ENCODE results near the gene SYTL1.
A peak's percentile ranks its signal among the peaks of the same experiment; 100 is the strongest.

The SYTL1 gene

GRCh38 chr1:27392096-27392777, 50.4 kb downstream of the SYTL1 start, which contains the start of gene GPR3:
Gene GPR3 (plus strand): TSS chr1:27392622. CDS start chr1:27393799, 1,177 bp downstream.
- DNase-seq = peak; percentile 90

DNA sequence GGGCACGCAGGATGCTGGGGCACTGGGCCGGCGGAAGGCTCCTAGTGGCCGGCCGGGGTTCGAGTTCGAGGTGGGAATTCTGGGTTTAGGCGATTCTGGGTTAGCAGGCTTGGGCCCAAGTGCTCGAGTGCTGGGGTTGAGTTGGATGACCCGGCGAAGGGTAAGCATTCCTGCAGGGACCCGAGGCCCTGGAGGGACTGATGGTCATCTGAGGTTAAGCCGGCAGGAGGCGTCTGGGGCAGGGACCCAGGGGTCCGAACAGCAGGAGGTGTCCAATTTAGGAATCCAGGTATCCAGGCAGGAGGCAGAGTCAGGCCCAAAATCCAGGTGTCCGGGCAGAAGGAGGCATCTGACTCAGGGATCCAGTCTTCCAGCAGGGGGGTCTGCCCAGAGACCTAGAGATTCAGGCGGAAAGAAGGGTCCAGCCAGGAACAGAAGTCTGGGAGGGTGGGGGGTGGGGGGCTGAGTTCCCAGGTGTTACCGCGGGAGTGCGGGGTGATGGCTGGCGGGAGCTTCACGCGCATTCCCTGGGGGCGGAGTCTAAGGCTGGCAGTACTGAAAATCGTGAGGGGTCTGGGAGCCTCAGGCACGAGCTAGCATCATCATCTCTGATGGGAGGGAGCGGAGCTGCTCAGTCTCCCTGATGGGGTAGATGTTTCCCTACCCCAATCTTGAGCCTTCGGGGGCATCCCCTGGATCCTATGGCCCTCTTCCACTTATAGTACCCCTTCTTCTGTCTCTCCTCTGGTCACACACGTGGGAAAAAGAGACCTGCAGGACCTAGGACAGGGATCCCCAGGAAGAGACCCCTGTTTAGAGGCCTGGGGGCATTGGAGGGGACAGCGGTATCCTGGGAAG, 51.2 kb downstream of the SYTL1 start:
- no peak for DNase-seq

DNA sequence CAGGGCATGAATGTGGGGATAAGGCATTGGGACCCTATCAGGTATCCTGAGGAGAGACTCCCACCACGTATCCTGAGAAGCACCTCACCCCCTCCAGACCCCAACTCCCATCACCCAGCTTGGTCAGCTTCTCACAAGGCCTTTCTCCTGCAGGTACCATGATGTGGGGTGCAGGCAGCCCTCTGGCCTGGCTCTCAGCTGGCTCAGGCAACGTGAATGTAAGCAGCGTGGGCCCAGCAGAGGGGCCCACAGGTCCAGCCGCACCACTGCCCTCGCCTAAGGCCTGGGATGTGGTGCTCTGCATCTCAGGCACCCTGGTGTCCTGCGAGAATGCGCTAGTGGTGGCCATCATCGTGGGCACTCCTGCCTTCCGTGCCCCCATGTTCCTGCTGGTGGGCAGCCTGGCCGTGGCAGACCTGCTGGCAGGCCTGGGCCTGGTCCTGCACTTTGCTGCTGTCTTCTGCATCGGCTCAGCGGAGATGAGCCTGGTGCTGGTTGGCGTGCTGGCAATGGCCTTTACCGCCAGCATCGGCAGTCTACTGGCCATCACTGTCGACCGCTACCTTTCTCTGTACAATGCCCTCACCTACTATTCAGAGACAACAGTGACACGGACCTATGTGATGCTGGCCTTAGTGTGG, 51.9 kb downstream of the SYTL1 start:
- DNase-seq = no peak

DNA sequence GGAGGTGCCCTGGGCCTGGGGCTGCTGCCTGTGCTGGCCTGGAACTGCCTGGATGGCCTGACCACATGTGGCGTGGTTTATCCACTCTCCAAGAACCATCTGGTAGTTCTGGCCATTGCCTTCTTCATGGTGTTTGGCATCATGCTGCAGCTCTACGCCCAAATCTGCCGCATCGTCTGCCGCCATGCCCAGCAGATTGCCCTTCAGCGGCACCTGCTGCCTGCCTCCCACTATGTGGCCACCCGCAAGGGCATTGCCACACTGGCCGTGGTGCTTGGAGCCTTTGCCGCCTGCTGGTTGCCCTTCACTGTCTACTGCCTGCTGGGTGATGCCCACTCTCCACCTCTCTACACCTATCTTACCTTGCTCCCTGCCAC, 52.4 kb downstream of the SYTL1 start:
- no peak for DNase-seq

GRCh38 chr1:27394925-27395324, 53.1 kb downstream of the SYTL1 start:
- DNase-seq = no peak

DNA sequence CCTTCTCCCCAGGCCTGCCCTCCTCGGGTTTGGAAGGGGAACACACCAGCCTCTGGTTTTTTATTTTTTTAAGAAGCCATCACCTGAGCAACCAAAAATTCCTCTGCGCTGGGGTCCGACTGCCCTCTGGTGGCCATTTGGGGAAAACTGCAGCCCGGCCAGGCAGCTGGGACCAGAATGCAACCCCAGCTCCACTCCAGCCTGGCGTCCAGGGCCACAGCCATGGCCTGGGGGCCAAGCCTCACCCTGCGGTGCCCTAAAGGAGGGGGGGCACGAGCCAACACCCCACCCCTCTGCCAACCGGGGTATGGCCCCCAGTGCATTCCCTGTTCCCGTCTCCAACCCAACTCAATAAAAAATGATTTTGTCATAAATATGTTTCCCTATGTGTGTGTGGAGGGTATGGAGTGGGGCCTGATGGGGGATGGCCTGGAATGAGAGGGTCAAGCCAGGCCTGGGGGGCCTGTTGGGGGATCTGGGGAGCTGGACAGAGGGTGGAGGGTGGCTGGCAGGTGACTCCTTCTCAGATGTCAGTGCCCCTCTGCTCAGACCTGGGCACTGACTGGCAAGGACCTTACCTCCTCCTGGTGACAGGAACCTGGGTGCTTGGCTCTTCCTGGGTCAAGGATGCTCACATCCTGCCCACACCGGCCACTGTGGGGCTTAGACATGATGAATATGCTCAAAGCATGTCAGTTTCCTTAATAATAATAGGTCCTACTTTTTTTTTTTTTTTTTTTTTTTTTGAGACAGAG, 53.8 kb downstream of the SYTL1 start:
- peak; percentile 76 for DNase-seq

- DNase-seq = no peak
Observed at GRCh38 chr1:27397110-27397509, 55.3 kb downstream of the SYTL1 start.

DNA sequence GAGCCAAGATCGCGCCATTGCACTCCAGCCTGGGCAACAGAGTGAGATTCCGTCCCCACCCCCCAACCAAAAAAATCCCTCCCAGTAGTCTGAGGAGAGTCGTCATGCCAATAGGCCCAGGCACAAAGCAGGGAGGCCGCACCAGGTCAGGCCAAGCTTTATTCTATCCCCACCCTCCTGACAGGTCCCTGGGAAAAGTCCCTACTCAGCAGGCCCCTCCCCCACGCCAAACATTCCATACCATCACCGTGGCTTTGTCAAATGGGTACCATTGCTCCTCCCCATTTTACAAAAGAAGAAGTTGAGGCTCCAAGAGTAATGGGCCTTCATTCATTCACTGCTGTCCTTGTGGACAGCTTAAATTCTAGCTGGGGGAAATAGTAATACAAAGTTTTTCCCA, 55.9 kb downstream of the SYTL1 start:
- DNase-seq = no peak

DNA sequence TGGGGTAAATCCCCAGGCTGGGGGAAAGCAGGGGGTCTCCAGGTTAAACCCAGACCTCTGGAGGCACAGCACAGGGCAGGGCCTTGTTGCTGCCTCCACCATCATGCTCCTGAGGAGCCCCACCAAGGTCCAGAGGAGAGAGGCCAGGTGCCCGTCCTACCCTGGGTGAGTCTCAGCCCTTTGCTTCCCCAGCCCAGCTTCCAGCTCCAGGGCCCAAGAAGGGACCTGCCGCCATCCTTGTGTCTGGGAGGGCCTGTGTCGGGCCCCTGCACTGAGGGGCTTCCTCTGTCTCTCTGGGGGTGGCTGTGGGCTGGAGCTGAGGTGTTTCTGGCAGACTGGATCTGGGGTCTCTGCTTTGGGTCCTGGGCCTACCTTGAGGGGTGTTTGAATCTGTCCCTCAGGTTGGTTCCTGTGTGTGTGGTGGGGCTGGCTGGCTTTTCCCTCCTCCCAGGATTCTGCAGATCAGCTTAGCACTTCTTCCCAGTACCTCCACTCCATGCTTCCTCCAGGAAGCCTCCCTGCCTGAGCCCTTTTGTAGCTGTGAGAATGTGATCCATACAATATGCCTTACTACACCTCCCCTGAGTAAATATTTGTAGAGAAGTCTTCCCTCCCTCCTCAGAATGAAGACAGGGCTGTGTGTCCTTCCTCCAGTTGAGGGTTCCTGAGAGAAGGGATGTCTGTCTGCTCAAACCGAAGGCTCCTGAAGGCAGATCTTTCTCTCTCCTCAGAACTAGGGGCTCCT, 56.8 kb downstream of the SYTL1 start:
- no peak for DNase-seq

DNA sequence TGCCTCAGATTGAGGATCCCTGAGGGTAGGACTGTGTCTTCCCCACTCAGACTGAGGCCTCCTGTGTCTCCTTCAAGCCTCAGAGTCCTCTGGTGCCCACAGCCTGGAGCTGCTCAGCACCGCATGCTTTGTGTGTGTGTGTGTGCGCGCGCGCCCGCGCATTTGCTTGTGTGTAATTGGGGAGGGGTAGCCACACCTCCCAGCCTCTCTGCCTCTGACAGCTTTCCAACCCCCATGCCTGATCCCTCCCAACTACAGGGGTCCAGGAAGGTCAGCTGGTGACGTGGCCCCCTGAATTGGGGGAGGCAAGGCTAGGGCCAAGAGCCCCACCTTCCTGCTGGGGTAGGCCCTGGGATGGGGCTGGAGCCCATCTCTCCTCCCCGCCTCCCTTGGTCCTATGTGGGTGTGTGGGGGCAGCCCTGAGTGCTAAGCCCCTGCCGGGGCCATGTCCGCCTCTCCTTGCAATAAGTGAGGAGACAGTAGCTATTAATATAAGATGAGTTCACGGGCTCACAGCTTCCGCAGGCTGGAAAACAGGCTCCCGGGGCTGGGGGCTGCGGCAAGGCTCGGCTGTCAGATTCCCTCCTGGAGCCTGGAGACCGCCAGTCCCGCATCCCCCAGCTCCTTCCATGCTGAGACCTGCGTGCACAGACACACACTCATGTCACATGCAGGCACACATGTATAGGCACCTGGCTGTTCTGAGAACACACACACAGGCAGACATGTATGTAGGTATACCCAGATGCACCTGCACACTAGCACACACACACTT, 57.6 kb downstream of the SYTL1 start:
- no peak for DNase-seq

DNA sequence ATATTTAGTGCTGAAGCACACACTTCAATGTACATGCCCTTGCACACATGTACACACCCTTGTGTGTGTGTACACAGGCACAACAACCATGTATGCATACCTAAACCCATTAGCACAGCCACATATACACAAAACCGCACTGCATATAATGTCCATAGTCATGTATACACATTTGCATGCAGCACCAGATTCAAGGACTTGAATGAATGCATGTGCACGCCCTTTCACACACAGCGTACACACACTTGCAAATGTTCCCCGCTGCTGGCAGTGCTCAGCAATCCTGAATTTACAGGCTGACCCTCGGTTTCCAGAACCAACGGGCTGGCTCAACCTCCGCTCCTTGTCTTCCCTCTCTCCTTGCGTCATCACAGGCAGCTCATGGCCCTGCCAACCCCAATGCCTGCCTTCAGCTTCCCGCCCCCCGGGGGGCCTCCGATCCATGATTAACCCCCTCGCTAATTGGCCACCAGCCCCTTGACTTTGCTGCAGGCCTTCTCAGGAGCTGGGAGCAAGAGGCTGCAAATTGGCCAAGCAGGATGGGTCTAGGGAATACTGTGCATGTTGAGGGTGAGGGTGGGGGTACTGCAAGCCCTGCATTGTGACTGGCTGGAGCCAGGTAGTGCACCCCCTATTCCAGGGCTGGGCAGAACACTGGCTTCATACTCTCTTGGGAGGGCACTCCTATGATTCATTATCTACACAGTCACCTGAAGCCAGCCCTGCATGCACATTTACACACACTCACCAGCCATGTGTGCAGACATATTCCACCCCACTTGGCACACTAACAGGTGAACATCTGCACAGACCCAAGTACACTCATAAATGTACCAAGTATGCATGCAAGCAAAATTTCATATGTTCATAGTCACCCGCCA, 58.5 kb downstream of the SYTL1 start:
- no peak for DNase-seq

DNA sequence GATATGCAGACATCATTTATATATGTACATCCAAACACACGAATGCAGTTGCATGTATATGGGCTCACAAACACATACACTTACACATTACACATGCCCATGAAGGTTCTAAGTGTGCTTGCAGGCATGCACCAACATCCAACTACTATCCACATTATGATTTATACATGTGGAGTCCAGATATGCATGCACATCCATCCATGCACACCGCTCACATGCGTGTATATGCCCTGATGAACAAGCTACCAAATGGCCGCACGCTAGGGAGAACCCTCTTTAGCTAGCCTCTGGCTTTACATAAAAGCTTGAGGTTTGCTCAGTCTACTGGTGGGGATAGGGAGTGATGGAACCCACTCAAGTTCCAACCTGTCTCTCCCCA, 59.1 kb downstream of the SYTL1 start:
- no peak for DNase-seq

GRCh38 chr1:27402349-27402754, 60.5 kb downstream of the SYTL1 start:
- DNase-seq = peak; percentile 70

GRCh38 chr1:27403065-27403726, 61.4 kb downstream of the SYTL1 start:
- DNase-seq = peak; percentile 60
